HEK293T (cell line): ENCODE results near the gene GRIK2.

Experiments
- CTCF ChIA-PET: fragments of 350-600 bp; formaldehyde crosslinking; extraction: SDS; loops from one replicate; lab custom pipeline; 2021; ENCODE audit warnings: antibody characterized with exemption, inconsistent platforms; lab: Yijun Ruan, JAX
- POLR2A ChIA-PET: fragments of 350-600 bp; formaldehyde crosslinking; extraction: SDS; loops from one replicate; lab custom pipeline; 2020; ENCODE audit warnings: antibody characterized with exemption, inconsistent platforms; lab: Yijun Ruan, JAX
- DNase-seq: peaks from one replicate; pipeline ENCODE4 v3.0.0; 2012; ENCODE audit warnings: mixed read lengths; ENCODE audit errors: extremely low spot score
- ARNT ChIP-seq: fragments of 450-650 bp; IDR thresholded peaks from 2 replicates; pipeline ENCODE4 v1.6.1; 2017; ENCODE audit warnings: mild to moderate bottlenecking
- BHLHE40 ChIP-seq: fragments of 450-650 bp; IDR thresholded peaks from 2 replicates; pipeline ENCODE4 v1.6.1; 2016; ENCODE audit warnings: mild to moderate bottlenecking, moderate library complexity, borderline replicate concordance
- CTBP1 ChIP-seq: fragments of 450-650 bp; IDR thresholded peaks from 2 replicates; pipeline ENCODE4 v1.6.1; 2016; ENCODE audit warnings: borderline replicate concordance
- ELF4 ChIP-seq: fragments of 450-650 bp; IDR thresholded peaks from 2 replicates; pipeline ENCODE4 v1.6.1; 2017; ENCODE audit warnings: antibody characterized with exemption
- FOXA1 ChIP-seq: fragments of 450-650 bp; IDR thresholded peaks from 2 replicates; pipeline ENCODE4 v1.6.1; 2016; ENCODE audit warnings: mild to moderate bottlenecking
- FOXK2 ChIP-seq: fragments of 450-650 bp; IDR thresholded peaks from 2 replicates; pipeline ENCODE4 v1.6.1; 2016; ENCODE audit warnings: mild to moderate bottlenecking
- FOXM1 ChIP-seq: fragments of 450-650 bp; IDR thresholded peaks from 2 replicates; pipeline ENCODE4 v1.6.1; 2017; ENCODE audit warnings: mild to moderate bottlenecking, borderline replicate concordance
- HDGF ChIP-seq: fragments of 450-650 bp; IDR thresholded peaks from 2 replicates; pipeline ENCODE4 v1.6.1; 2017; ENCODE audit warnings: antibody characterized with exemption, borderline replicate concordance
- L3MBTL2 ChIP-seq: fragments of 450-650 bp; conservative IDR thresholded peaks from 2 replicates; pipeline ENCODE4 v1.6.1; 2016; ENCODE audit warnings: mild to moderate bottlenecking
- LEF1 ChIP-seq: fragments of 450-650 bp; IDR thresholded peaks from 2 replicates; pipeline ENCODE4 v1.6.1; 2017; ENCODE audit warnings: mild to moderate bottlenecking, borderline replicate concordance
- NFRKB ChIP-seq: fragments of 450-650 bp; IDR thresholded peaks from 2 replicates; pipeline ENCODE4 v1.6.1; 2016; ENCODE audit warnings: mild to moderate bottlenecking, moderate library complexity
- PKNOX1 ChIP-seq: fragments of 450-650 bp; IDR thresholded peaks from 2 replicates; pipeline ENCODE4 v1.6.1; 2016
- SP1 ChIP-seq: fragments of 450-650 bp; IDR thresholded peaks from 2 replicates; pipeline ENCODE4 v1.6.1; 2017
- SUZ12 ChIP-seq: fragments of 450-650 bp; IDR thresholded peaks from 2 replicates; pipeline ENCODE4 v1.6.1; 2016; ENCODE audit warnings: mild to moderate bottlenecking
- TARDBP ChIP-seq: fragments of 450-650 bp; IDR thresholded peaks from 2 replicates; pipeline ENCODE4 v1.6.1; 2016
- ZNF384 ChIP-seq: fragments of 450-650 bp; IDR thresholded peaks from 2 replicates; pipeline ENCODE4 v1.6.1; 2016

Gene GRIK2

GRCh38 chr6:101935732-101936131 lies 542.2 kb downstream of the GRIK2 start:
- TF ChIP-seq TARDBP: no peak
- no peak for TF ChIP-seq BHLHE40
- TF ChIP-seq SP1: no peak
- ChIA-PET POLR2A (no interaction called here), CTCF (no interaction called here)
- no peak for DNase-seq

- ChIA-PET POLR2A (no interaction called here), CTCF (interaction anchor here (0.6 kb wide), 1 partner anchor 59 kb away, joined by 4 read pairs; no protein-coding TSS in a partner anchor)
- TF ChIP-seq ELF4 (no peak), BHLHE40 (no peak), ARNT (no peak), FOXM1 (no peak), L3MBTL2 (no peak), FOXK2 (no peak), HDGF (no peak), LEF1 (no peak), PKNOX1 (no peak)
- no peak for DNase-seq
Measured at GRCh38 chr6:101936516-101936915, 543.0 kb downstream of the GRIK2 start.

- ChIA-PET CTCF (interaction anchor here (0.6 kb wide), 1 partner anchor 59 kb away, joined by 4 read pairs; no protein-coding TSS in a partner anchor), POLR2A (no interaction called here)
- no peak for DNase-seq
- TF ChIP-seq FOXK2 (no peak), TARDBP (no peak)
Measured at GRCh38 chr6:101937108-101937507, 543.6 kb downstream of the GRIK2 start.

GRCh38 chr6:101940391-101940790 lies 546.9 kb downstream of the GRIK2 start:
- POLR2A ChIA-PET: no interaction called here
- no peak for TF ChIP-seq L3MBTL2
- no peak for TF ChIP-seq FOXA1
- no peak for TF ChIP-seq SP1
- TF ChIP-seq NFRKB: no peak
- TF ChIP-seq CTBP1: no peak
- no peak for TF ChIP-seq FOXM1
- CTCF ChIA-PET: no interaction called here
- no peak for DNase-seq

- DNase-seq: no peak
- CTCF ChIA-PET: no interaction called here
- POLR2A ChIA-PET: no interaction called here
Measured at GRCh38 chr6:101956961-101957360, 563.5 kb downstream of the GRIK2 start.

GRCh38 chr6:101961357-101961756 lies 567.8 kb downstream of the GRIK2 start:
- no peak for TF ChIP-seq ELF4
- no peak for TF ChIP-seq SUZ12
- no peak for TF ChIP-seq NFRKB
- no peak for TF ChIP-seq HDGF
- TF ChIP-seq FOXK2: no peak
- no peak for TF ChIP-seq BHLHE40
- no peak for TF ChIP-seq SP1
- TF ChIP-seq PKNOX1: no peak
- TF ChIP-seq CTBP1: no peak
- TF ChIP-seq FOXA1: no peak
- no peak for TF ChIP-seq FOXM1
- TF ChIP-seq LEF1: no peak
- no peak for TF ChIP-seq ARNT
- ChIA-PET POLR2A (no interaction called here), CTCF (no interaction called here)
- DNase-seq: no peak

More at GRCh38 chr6:101956961-101957360, 563.5 kb downstream of the GRIK2 start:
- no peak for TF ChIP-seq LEF1
- no peak for TF ChIP-seq HDGF

GRCh38 chr6:101980924-101981323 lies 587.4 kb downstream of the GRIK2 start:
- no peak for DNase-seq
- POLR2A ChIA-PET: no interaction called here

GRCh38 chr6:101986476-101986875 lies 593.0 kb downstream of the GRIK2 start:
- TF ChIP-seq PKNOX1 (no peak), FOXK2 (no peak), ZNF384 (no peak), TARDBP (no peak), BHLHE40 (no peak), ARNT (no peak), NFRKB (no peak), FOXA1 (no peak), ELF4 (no peak), L3MBTL2 (no peak), CTBP1 (no peak), SP1 (no peak), FOXM1 (no peak), SUZ12 (no peak), LEF1 (no peak)
- ChIA-PET CTCF (no interaction called here), POLR2A (no interaction called here)
- no peak for DNase-seq

More at GRCh38 chr6:101980924-101981323, 587.4 kb downstream of the GRIK2 start:
- TF ChIP-seq ELF4 (no peak), LEF1 (no peak)
- CTCF ChIA-PET: no interaction called here
